Measurements from ENCODE around the gene RARRES2.

- TF ChIP-seq EZH2 (IDR thresholded peaks at IDR 0.05; ENCODE audit: insufficient read depth, poor library complexity, severe bottlenecking) (no peak), EZH2phosphoT487 (IDR thresholded peaks at IDR 0.05; ENCODE audit: insufficient read depth, low read depth) (no peak)
Observed at GRCh38 chr7:150340875-150341262, 560 bp downstream of the RARRES2 start.

All from GM23248 (cell line).